ENCODE results near the gene LILRA6.

DNA sequence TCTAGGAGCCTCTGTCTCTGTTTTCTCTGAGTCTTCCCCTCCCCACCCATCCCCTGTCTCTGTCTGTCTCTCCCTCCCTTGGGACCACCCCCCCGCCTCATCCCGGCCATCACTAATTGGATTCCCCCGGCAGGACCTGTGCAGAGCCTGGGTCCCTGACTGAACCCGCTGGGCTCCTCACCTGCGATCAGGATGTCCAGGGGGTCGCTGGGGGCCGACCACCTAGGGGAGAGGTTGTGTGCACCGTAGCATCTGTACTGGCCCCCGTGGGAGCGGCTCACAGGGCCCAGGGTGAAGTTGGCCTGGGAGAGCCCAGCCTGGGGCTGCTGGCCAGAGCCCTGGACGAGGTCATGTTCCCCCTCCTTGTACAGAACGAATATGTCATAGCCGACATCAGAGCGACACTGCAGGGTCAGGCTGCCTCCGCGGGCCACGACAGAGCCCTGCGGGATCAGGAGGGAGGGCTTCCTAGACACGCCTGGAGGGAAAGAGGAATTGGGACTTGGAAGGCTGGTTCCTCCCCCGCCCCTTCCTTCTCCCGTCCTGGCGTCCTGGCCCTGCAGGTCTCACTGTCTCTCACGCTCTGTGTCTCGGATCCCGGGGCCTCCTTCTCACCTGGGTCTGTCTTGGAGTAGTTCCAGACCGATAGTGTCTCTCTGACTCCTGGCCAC, 12.7 kb upstream of the LILRA6 start:
- TF ChIP-seq CTCF (IDR thresholded peaks at IDR 0.05 in 4 of 5, conservative IDR thresholded peaks at IDR 0.05 in 1 of 5) = no peak
- no peak for TF ChIP-seq POLR2A (IDR thresholded peaks at IDR 0.05)
